Erythroblast (primary cell): Measurements from ENCODE around the gene ARAP1.
A peak's percentile ranks its signal among the peaks of the same experiment; 100 is the strongest.

Experiments used
- DNase-seq, 2 experiments: peaks; one replicate each; lab custom pipeline; 2025; lab: John Stamatoyannopoulos, UW
- GATA1 ChIP-seq: IDR thresholded peaks from 2 replicates; pipeline ENCODE4 v1.6.1; 2011; ENCODE audit warnings: low read depth, mild to moderate bottlenecking, control low read depth, low read length, moderate library complexity
- POLR2A ChIP-seq: IDR thresholded peaks from 2 replicates; pipeline ENCODE4 v1.6.1; 2011; ENCODE audit warnings: mild to moderate bottlenecking, low read length

ARAP1 gene

GRCh38 chr11:72762641-72763304 lies 10.6 kb upstream of the ARAP1 start:
- TF ChIP-seq POLR2A, result no peak
- TF ChIP-seq GATA1, result no peak
- no peak for DNase-seq

- TF ChIP-seq GATA1, result no peak
- peak; percentile 6 for TF ChIP-seq POLR2A
- DNase-seq, result no peak
These were observed 8.6 kb upstream of the ARAP1 start for GRCh38 chr11:72760539-72761405.

GRCh38 chr11:72759468-72759985 lies 7.3 kb upstream of the ARAP1 start:
- TF ChIP-seq POLR2A (peak; percentile 45), GATA1 (no peak)

GRCh38 chr11:72758690-72759389 lies 6.6 kb upstream of the ARAP1 start:
- TF ChIP-seq GATA1 (no peak), POLR2A (peak; percentile 56)
- DNase-seq, result peak in 1 of 2 experiments; percentile 39

More at GRCh38 chr11:72759468-72759985, 7.3 kb upstream of the ARAP1 start:
- no peak for DNase-seq

- no peak for DNase-seq
- TF ChIP-seq POLR2A, result no peak
- TF ChIP-seq GATA1, result no peak
These were observed 6.1 kb upstream of the ARAP1 start for GRCh38 chr11:72758304-72758689.

- TF ChIP-seq GATA1, result no peak
- DNase-seq, result no peak
These were observed 3.6 kb upstream of the ARAP1 start for GRCh38 chr11:72755713-72756285.

- no peak for DNase-seq
- TF ChIP-seq GATA1 (no peak), POLR2A (no peak)
These were observed 2.4 kb upstream of the ARAP1 start for GRCh38 chr11:72754544-72755155.

- no peak for TF ChIP-seq POLR2A
- no peak for TF ChIP-seq GATA1
- no peak for DNase-seq
These were observed 1.9 kb upstream of the ARAP1 start for GRCh38 chr11:72754149-72754543.

GRCh38 chr11:72753341-72754148 lies 1.3 kb upstream of the ARAP1 start:
- DNase-seq, result no peak
- TF ChIP-seq POLR2A (no peak), GATA1 (no peak)

- no peak for DNase-seq
- no peak for TF ChIP-seq POLR2A
- TF ChIP-seq GATA1, result no peak
These were observed 806 bp downstream of the ARAP1 start for GRCh38 chr11:72751116-72752087.

- no peak for DNase-seq
- TF ChIP-seq POLR2A, result no peak
- no peak for TF ChIP-seq GATA1
These were observed 1.6 kb downstream of the ARAP1 start for GRCh38 chr11:72750556-72751115.
